Measurements from ENCODE around the gene ZMIZ1.

The ZMIZ1 gene

DNA sequence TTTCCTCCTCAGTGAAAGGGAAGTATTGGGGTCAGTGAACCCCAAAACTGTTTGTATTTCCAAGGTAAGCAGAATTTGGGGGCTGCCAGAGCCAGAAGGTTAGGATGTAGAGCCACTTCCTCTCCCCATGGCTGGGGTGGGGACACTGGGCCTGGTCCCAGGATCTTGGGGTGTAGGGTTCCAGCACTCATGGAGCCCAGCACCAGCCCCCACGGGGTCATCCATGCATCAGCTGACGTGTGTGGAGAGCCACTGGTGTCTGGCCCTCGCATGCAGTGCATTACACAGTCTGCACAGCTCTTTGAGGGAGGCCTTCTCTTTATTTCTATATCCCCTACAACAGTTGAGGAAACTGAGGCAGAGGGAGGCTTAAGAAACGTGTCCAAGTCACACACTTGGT is 91.4 kb downstream of the ZMIZ1 start:
- no peak for DNase-seq

DNA sequence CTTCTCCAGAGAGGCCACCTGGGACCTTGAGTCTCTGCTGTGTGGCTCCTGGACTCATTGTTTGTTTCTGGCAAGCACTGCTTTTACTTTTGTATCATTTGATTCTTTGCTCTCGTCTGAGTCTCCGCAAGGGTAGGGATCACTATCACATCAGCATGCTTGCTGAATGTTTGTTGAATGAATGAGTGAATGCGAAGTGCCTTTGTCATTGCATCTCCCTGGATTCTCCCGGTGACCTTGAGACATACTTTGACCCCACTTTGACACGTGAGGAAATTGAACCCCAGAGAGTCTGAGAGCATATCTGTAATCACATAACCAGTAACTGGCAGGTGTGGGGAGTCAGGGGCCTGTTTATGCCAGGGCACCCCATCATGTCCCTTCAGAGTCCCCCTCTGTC is 92.8 kb downstream of the ZMIZ1 start:
- DNase-seq, result no peak

DNA sequence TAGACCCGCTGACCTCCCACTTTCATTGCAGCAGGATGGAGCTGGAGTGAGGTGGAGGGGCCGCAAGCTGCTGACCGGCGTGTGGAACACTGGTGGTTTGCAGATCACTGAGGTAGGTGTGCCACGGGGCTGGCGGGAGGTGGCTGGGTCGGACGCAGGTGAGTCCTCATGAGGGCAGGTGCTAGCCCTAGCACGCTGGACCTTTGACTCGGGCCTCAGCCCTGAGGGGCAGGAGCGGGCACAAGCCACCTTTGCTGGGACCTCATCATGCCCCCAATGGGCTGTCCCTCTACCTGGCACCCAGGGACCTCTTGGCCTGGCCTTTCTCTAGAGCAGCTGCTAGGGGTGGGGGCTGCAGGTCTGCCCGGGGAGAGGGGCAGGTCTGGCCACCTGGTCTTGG is 93.3 kb downstream of the ZMIZ1 start:
- DNase-seq, result no peak

DNA sequence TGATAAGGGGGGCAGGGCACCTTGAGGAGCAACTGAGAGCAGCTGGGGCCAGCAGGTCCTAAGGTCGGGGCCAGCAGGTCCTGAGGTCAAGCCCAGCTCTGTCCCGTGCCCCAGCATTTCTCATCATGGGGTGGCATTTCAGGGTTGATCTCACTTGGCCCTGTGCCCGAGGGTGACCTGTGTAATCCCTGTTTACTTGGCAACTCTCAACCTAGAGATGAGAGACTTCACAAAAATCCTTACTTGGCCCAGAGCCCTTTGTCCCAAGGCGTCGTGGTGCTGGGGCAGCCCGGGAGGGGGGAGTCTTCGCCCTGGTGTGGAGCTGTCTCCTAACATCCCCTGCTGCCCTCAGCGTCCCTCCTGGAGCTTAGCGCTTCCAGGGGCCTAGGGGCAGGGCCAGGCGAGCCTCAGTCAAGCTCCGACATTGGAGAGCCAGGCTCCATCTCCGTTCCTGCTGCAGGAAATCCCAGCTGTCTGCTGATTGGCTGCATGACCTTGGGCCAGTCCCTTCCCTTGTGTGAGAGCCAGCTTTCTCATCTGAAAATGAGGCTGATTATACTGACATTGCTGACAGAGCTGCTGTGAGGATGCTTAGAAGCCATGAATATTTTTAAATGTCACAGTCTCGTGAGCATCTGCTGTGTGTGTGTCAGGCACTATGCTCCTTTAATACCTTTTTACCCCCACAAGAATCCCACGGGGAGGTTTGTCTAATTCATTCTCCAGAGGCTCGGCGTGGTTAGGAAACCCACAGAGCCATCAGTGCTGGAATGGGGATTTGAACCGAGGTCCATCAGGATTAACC is 94.3 kb downstream of the ZMIZ1 start:
- no peak for DNase-seq

DNA sequence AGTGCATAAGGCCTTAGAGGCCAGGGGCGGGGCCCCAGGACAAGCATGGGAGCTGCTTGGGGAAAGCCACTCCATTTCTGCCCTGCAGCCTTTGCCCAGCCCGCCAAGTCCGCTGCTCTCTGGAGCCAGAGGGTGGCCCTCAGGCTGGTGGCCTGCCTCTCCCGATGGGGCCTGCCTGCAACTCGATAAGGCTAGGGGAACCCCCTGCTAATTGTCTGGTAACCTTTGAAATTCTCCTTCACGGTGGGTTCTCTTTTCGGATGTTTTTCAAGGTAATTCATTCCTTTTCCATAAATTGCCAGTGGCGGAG is 94.9 kb downstream of the ZMIZ1 start:
- no peak for DNase-seq

DNA sequence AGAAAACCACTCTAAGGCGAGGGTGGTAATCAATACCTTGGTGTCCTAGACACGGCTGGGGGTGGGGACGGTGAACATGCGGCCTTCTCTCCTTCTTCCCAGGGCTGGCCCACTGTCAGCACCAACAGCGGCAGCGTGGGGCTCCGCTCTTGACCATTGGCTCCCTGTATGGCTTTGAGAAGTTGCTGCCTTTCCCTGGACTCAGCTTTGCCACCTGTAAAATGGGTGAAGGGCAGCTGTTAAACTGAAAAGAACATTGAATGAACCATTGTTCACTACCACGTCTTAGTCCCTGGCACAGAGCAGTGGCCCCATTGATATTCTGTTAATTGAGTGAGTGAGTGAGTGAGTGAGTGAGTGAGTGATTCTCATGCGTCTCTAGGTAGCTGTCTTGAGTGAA is 95.3 kb downstream of the ZMIZ1 start:
- no peak for DNase-seq

DNA sequence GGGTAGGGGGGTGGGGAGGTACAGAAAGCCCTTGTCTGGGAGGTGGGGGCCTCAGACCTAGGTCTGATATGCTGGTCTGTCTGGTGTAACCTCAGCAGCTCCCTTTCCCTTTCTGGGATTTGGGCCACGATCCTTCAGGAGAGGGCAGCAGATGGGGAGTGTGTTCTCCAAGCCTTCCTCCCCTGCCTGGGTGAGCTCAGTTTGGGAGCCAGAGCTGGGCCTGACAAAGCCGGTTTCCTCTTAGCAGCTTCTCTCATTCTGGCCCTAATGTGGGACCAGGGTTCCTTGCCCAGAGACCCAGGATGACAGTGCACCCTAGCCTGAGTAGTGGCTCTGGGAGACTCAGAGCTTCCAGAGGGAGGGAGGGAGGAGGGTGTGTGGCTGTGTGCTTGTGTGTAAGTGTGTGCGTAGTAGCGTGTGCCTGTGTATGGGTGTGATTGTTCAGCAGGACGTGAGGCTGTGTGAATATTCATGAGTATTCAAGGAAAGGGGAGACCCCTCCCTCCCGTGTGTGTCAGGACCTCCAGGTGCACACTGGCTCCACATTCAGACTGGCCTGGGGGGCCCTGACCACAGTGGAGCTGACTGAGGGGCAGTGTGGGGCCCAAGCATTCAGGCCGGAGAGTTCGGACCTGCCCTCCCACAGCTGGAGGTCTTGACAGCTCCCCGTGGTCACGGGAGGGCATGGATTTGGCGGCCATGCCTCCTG is 96.5 kb downstream of the ZMIZ1 start:
- DNase-seq, result no peak

DNA sequence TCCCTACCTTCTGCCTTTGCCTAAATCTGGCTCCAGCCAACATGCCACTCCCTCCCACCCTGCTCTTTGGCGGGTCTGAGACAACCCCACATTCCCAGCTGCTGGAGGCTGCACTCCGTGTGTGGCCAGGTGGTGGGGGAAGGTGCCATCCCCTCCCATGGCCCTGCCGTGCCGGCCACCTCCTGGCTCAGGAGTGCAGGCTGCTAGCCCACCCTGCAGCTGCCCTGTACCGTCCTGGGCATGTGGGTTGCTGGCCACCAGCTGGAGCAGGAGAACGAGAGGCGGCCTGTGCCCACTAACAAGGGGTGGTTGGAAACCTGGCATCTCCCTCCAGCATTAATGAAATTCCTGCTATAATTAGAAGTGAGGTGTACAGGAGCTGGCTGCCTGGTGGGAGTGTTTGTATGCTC is 97.6 kb downstream of the ZMIZ1 start:
- DNase-seq, result no peak

DNA sequence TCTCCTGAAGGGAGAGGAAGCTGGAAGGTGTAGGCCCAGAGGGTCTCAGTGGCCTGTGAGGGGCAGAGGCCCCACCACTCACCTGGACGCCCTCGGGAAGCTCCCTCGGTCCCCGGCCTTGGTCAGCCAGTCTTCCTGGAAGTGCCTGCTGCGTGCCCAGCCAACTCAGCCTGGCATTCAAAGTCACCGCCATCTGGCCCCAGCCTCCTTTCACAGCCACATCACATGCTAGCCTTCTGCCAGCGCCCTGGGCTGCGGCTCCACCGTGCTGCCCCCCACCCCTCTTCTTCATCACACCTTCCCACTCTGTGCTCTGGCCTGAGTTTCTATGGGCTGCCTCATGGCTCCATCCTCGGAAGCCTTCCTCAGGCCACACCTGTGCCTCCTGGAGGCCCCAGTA is 98.0 kb downstream of the ZMIZ1 start:
- no peak for DNase-seq

DNA sequence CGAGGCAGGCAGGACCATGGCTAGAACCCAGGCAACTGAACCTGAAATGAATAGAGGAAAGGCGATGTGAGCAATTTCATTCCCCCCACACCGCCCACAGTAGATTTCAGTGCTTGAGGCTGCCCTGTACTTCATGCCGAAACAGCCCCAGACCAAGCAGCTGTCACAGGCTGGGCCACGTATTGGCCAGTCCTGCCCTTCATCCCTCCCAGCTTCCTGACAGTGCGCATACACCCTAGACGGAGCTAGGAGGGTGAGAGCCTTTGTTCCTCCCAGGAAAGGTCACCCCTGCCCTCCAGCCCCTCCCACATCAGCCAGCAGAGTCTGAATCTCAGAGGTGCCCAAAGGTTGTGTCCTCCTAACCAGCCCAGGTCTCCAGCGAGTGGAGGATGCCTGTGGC is 98.8 kb downstream of the ZMIZ1 start:
- DNase-seq, result no peak

DNA sequence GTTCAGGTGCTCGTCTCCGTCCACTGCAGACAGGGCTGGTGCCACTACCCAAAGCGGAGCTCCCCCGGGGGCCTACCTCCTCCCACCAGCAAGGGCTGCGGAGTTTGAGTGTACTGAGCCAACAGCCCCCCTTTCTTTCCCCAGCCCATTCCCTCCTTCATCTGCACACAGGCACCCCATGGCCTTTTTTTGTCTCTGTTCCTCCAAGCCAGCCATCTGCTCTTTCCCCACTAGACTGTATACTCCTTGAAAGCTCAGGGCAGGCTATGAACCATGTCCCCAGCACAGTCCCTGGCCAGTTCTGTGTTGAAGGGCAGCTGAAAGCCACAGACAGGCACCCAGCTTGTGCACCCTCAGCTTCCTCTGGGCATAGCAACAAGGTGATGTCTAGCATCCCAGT is 99.4 kb downstream of the ZMIZ1 start:
- no peak for DNase-seq

DNA sequence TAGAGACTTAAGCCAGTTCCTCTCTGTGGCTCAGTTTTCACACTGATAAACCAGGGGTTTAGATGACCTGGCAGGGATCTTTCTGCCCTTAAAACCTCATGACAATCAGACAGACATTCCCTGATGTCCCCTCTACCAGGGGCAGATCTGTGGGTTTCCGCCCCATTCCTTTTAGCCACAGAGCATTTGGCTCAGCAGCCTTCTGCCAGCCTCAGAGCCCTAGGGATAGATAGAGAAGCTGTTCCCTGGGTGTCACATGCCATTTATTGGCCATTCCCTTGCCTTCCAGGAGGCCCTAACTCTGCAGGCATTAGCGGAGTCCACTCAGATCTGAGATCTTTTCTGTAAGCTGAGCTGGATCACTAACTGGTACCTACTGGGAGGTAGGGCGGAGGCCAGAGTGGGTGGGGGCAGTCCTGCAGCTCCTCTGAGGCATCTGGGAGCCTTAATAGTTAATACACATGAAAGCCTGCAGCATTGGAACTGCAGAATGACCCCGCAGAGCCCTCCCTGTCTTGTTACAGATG is 101.5 kb downstream of the ZMIZ1 start:
- no peak for DNase-seq

DNA sequence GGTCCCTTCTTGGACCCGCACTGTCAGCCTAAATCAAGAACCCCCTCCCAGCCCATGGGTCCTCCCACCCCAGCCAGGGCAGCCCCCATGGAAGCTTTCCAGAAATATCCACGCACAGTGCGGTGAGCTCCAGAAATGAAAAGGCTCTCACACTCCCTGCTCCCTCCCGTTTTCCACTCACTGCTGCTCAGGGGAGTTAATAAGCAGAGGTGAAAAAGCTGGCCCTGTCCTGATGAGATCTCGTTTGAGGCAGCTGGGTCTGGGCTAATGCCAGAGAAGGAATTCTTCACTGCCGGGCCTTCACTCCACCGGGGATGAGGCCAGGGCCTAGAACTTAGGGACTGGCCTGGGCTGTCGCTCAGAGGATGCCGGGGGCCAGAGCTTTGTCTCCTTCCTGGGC is 102.2 kb downstream of the ZMIZ1 start:
- DNase-seq, result no peak

DNA sequence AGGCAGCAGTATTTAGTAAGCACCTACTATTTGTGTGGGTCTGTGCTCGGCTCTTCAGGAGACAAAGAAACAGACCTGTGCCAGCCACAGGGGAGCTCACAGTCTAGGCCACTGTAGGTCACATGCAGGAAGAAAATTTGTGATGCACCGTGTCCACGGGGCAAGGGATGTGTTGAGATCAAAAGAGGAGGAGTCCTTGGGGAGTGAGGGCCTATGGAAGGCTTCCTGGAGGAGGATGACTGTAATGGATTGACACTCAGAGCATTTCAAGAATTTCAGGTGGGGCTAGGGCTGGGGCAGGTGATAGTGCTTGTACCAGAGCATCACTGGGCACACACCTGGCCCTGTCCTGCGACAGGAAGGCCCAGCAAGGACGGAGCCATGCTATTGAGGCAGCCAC is 102.7 kb downstream of the ZMIZ1 start:
- DNase-seq, result no peak

DNA sequence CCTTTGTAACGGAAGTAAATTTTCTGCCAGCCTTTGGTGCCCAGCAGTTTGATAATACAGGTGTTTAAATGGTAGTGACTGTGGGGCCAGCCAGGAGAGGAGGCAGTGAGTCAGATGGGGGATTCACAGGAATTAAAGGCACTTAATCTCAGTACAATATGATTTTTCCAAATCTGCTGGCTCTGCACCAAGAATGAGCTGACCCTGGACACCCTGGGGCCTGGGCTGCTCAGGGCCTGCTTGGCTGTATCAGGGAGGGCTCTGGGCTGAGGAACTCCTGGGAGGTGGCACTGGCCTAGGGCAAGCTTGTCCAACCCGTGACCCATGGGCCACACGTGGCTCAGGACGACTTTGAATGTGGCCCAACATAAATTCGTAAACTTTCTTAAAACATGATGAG is 104.1 kb downstream of the ZMIZ1 start:
- no peak for DNase-seq

DNA sequence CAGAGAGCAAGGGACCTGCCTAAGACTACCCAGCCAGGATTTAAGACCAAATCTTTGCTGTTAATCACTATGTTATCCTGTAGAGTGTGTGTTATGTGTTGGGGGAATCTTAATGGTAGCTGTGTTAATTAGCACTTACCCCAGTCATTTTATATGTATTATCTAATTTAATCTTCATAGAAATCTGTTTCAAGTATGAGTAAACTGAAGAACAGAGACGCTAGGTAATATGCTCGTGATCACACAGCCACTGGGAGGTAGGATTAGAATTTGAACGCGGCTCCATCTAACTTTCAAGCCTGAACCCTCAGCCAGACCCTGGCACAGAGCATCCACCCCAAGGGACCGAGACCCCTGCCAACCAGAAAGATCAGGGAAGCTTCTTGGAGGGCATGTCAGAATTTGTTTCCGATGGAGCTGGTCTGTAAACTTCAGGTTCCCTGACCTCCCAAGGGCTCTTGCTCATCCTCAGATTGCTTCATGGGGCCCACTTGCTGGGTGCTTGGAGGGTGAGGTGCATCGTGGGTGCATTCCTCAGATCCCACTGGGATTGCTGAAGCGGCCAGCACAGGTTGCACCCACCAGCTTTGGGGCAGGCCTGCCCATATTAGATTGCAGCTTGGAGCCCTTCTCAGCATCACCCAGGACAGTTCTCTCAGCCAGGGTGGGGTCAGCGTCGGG is 105.0 kb downstream of the ZMIZ1 start:
- no peak for DNase-seq

DNA sequence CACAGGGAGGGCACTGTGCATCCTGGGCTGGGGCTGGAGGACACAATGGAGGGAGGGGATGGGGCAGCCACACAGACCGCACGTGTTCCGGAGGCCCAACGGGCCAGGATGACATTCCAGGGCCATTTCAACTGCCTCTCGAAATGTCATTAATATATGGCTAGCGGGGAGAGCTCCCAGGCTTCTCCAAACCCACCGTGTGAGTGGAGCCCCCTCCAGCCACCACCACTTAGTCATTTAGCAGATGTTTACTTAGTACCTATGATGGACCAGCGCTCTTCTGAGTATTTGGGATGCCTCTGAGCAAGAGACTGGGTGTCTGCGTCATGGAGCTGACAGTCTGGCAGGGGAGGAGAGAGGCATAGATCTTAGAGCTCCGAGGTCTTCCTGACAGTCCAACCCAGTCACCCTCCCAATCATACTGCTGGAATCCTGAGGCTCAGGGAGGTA is 107.3 kb downstream of the ZMIZ1 start:
- DNase-seq, result no peak

DNA sequence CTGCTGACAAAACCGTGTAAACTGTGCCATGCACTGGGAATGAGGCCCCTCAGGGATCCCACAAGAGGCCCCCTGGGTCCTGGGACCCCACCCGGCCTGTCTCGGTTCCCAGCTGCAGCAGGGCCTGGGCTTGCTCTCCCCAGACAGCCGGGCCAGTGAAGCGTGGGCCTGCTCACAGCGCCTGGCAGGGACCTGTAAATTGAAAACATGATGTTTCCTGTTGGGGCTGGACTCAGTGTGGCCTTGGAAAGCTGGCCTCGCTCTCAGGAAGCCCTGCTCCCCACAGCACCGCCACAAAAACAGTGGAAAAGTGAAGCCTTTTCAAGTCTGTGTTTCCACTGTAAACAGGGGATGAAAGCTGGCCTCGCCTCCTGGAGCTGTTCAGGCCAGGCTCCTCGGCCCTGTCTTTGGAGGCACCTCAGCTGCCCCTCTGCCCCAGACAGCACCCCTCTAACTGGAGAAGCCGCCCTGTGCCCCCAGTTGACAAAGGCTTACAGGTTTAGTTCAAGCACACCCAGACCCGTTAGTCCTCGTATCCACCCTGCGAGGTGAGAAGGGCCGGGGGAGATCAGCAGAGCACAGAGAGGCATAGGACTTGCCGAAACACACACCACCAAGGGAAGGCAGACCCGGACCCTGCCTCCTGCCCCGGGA is 108.3 kb downstream of the ZMIZ1 start:
- DNase-seq, result no peak

DNA sequence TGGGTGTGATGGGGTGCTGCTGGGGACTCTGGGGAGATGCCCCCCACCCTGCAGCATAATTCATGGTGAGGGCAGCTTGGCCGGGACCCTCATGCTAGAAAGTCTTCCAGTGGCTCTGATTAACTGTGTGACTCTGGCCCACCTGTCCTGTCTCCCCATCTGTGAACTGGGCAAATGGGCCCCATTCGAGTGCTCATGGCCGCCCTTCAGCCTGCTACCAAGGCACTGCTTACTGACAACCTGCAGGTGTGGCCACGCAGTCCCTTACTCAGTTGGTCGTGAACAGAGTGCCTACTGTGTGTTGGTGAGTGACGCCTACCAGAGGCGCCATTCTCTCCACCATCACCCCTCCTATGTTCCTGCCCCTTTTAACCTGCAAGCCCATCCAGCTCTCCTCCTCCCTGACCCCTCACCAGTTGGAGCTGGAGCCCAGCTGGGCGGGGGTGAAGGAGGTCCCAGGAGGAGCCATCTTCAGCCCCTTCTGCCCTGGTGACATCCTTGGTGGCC is 109.4 kb downstream of the ZMIZ1 start:
- no peak for DNase-seq

DNA sequence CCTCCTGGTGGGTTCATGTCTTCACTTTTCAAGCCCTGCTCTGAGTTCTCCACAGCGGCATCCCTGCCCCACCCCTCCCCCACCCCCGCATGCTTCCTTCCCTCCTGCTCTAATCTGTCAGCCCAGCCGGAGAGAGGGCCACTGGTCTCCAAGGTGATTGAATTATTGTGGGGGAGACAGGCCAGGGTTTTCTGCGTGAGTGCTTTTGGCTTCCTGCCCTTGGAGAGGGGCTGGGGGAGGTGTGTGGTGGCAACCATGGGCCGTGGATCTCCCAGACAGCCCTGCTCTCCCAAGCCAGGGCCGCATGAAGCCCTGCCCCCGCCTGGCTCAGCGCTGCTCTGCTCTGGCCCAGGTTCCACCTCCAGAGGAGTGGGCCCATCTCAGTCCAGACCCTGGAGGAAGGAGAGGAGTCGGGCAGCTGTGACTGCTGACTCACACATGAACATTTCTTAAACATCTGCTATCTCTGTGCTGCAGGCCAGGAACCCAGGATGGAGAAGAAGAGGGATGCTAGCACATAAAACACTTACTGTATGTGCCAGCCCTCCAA is 109.9 kb downstream of the ZMIZ1 start:
- DNase-seq, result no peak

DNA sequence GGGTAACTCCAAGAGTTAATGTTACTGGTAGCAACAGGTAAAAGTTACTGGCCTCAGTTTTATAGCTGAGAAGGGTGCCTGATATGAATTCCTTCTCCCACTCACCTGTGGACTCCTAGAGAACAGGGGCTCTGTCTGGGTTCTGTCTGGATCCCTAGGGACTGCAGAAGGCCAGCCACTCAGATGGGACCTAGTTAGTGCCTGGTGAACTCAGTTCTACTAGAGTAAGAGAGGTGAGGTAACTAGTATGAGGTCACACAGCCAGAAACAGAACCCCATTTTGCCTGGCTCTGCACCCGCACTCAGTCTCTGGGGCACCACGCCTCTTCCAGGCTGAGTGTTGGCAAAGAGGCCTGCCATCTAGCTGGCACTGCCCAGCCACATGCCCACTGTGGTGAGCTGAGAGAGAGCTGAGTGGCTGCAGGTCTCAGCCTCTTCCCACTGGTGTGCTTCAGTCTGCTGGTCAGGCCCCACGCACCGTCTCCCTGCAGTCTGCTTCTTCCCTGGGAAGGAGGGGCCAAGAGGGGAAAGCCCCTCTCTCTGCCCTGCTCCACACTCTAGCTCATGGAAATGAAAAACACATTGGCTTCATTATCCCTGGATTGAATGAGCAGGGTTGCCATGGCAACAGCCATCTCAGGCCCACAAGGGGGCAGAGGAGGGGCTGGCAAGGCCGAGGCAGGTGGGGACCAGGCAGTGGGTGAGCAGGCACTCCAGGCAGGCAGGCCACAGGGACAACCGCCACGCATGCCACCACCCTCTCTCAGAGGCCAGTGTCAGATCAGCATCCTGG is 110.6 kb downstream of the ZMIZ1 start:
- DNase-seq, result no peak

DNA sequence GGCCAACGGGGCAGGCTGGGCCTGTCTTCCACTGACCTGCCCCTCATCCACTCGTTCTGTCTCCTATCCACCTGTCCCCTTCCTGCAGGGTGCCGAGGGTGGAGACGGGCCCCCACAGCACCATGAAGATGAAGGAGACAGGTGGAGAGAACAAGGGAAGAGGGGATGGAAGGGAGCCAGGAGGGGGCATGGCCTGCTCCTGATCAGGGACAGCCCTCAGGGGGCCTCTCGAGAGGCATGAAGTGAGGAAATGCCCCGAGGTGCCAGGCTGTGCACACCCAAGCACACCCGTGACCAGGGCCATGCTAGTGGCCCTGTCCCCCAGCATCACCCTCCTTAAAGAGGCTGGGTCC is 111.2 kb downstream of the ZMIZ1 start:
- DNase-seq, result no peak

Measured in activated CD4-positive, alpha-beta T cell treated with anti-CD3 and anti-CD28 coated beads, Interleukin-2, amount 50 U/mL, for 16 hours (primary cell).